Measurements from ENCODE around the gene VTI1A.

Gene VTI1A

DNA sequence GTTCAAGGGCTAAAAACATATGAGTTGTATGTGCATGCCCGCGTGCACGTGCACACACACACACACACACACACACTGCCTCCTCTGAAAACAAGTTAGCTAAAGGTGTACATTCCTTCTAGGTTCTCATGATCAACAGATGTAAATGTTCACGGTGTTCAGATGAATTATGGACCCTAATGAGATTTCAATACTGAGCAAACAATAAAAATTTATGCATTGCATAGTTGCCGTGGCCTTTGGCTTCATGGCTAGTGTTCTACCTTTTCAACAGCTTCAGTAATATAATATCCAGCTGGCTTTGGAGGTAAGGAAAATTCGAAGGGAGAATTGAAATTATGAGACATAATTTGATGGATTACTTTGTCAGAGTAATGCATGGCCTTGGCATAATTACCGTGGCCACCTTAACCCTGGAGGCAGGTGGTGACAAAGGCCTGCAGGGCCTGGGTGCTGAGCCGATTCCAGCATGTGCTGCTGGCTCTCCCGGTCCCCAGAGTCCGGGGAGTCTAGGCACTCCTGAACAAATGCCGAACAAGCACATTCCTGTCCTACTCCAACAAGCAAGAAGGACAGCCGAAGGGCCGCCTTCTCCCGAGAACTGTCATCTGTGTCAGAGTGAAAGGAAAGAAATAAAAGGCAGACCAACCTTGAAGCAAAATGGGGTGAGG, 336.5 kb downstream of the VTI1A start:
- no peak for DNase-seq (ENCODE audit: low read depth in 3 of 3)

- DNase-seq (ENCODE audit: low read depth in 3 of 3) = no peak
Measured at GRCh38 chr10:112784022-112784461, 337.0 kb downstream of the VTI1A start.

GRCh38 chr10:112785089-112785488, 338.1 kb downstream of the VTI1A start:
- DNase-seq (ENCODE audit: low read depth in 3 of 3) = no peak

DNA sequence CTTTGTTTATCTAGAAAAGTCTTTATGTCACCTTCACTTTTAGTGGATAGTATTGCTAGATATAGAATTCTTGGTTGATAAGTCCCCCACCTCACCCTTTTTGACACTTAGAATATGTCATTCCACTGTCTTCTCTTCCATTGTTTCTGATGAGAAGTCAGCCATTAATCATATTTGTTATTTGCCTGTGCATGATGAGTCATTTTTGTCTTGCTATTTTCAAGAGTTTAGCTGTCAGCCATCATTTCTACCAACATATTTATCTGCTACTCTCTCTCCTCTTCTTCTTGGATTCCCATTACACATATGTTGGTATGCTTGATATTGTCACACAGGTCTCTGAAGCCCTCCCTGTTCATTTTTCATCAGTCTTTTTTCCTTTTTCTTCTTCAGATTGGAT, 342.2 kb downstream of the VTI1A start:
- DNase-seq (ENCODE audit: low read depth in 3 of 3) = no peak

- no peak for DNase-seq (ENCODE audit: low read depth in 3 of 3)
Measured at GRCh38 chr10:112790030-112790429, 343.0 kb downstream of the VTI1A start.

- DNase-seq (ENCODE audit: low read depth in 3 of 3) = no peak
Measured at GRCh38 chr10:112790921-112791320, 343.9 kb downstream of the VTI1A start.

GRCh38 chr10:112791447-112791846, 344.4 kb downstream of the VTI1A start:
- no peak for DNase-seq (ENCODE audit: low read depth in 3 of 3)

- DNase-seq (ENCODE audit: low read depth in 3 of 3) = no peak
Measured at GRCh38 chr10:112792487-112793201, 345.6 kb downstream of the VTI1A start.

DNA sequence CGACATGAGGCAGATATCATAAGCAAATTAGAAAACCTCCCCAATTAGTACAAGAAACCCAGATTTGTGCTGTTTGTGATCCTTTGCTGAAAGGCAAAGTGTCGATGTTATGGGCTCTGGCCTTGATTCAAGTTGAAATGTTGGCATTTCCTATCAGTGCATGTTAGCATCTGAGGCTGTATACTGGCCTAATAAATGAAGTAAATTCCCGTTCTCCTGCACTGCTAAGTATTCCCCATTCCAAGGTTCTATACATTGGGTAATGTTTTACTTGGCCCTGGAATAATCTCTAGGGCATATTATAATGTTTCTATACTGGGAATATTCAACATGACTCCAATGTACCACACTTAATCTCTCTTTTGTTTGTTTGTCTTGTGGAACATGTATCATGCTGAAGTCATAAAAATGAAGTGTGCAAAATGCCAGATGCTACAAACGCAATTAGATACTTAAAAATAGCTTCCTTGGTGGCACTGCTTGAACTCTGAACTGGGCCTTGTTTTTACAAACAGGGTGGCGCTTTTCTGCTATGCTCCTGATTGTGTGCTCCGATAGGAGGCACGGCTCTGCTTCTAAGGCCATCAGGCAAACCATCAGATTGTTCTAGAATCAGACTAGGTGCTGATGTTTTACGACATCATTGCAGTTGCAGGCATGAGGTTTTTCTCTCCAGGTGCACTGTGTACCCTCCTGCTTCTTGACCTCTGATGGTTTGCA, 346.3 kb downstream of the VTI1A start:
- no peak for DNase-seq (ENCODE audit: low read depth in 3 of 3)

DNA sequence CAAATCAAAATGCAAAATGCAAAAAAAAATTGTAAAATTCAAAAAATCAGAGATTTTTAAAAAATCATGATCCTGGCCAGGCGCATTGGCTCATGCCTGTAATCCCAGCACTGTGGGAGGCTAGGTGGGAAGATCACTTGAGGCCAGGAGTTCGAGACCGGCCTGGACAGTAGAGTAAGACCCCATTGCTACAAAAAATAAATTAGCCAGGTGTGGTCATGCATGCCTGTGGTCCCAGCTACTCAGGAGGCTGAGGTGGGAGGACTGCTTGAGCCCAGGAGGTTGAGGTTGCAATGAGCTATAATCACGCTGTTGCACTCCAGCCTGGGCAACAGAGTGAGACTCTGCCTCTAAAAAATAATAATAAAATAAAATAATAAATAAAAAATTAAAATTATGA, 347.2 kb downstream of the VTI1A start:
- DNase-seq (ENCODE audit: low read depth in 3 of 3) = no peak

- no peak for DNase-seq (ENCODE audit: low read depth in 3 of 3)
Measured at GRCh38 chr10:112795067-112795466, 348.1 kb downstream of the VTI1A start.

GRCh38 chr10:112797197-112797596, 350.2 kb downstream of the VTI1A start:
- DNase-seq (ENCODE audit: low read depth in 3 of 3) = no peak

DNA sequence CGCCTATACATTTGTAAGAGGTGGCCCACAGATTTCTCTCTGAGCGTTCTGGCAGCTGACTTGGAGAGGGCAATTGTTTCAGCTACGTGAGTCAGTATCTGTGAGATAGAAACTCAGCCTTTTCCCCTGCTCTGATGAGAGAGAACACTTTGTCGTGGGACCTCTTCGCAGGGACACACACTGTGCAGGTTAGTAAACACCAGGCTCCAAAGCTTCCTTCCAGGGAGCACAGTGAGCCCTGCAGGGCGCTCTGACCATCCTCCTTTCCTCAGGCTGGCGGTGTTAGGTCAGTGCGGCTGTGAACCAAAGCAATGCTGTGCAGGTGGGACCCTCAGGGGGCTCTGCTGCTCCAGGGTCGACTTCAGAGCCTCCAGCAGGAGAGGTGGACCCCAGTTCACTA, 350.8 kb downstream of the VTI1A start:
- DNase-seq (ENCODE audit: low read depth in 3 of 3) = no peak

GRCh38 chr10:112799038-112799437, 352.0 kb downstream of the VTI1A start:
- no peak for DNase-seq (ENCODE audit: low read depth in 3 of 3)

DNA sequence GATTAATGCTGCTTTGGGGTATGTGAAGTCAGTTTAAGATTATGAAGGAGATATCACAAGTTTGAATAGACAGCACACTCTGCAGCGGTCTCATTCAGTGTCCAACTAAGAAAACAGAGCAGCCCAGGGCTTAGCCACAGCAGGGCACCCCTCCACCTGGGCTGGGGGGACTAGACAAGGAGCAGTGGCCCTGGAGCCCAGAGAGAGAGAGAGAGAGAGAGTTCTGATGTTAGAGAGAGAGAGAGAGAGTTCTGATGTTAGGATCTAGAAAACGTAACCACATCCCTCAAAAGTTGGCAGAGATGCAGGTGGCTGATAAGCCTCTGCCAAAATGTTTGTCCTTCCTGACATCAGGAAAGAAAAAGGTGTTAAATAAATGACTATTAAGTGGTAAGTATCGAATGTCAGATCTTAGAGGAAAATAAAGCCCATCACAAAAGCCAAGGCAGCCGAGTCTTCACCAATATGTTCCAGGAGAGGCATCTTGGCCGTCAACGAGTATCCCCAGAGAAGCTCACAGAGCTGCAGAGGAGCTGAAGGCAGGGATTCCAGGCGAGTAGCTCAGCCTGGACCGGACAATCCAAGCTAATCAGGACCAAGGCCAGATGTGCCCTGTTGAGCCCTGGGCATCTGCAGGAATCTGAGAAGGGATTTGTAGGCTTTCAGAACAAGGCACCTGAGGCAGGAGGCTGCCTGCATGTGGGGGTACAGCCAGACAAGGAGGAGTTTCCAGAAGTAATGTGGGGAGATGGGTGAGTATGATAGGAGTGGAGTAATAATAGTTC, 352.9 kb downstream of the VTI1A start:
- DNase-seq (ENCODE audit: low read depth in 3 of 3) = no peak

GRCh38 chr10:112801004-112801403, 354.0 kb downstream of the VTI1A start:
- no peak for DNase-seq (ENCODE audit: low read depth in 3 of 3)

- DNase-seq (ENCODE audit: low read depth in 3 of 3) = no peak
Measured at GRCh38 chr10:112801748-112802147, 354.7 kb downstream of the VTI1A start.

DNA sequence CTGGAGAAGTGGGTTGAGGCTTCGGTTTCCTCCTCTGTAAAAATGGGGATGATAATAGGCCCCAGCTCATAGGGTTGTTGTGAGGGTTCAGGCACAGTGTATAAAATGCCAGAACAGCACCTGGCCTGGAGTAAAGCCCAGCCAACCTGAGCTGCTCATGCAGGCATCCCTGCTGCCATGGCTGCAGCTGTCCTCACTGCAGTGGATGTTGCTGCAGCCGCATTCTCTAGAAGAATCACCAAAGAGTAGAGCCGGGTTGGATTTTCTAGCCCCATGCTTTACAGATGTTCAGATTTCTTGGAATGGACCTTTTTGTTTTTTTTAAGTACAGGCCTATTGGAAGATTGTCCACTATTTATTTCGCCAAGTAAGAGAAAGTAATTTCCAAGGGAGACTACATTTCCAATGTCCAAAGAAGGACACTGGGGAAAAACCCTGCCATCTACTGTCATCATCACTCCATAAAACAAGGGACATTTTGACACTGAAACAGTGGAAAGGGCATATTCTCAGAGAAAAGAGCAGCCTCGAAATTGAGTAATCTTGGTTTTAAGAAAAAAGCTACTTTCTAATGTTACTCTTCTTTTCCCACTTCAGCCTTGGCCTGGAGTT, 355.5 kb downstream of the VTI1A start:
- DNase-seq (ENCODE audit: low read depth in 3 of 3) = no peak

- no peak for DNase-seq (ENCODE audit: low read depth in 3 of 3)
Measured at GRCh38 chr10:112803961-112804401, 357.0 kb downstream of the VTI1A start.

- no peak for DNase-seq (ENCODE audit: low read depth in 3 of 3)
Measured at GRCh38 chr10:112805254-112805590, 358.2 kb downstream of the VTI1A start.

DNA sequence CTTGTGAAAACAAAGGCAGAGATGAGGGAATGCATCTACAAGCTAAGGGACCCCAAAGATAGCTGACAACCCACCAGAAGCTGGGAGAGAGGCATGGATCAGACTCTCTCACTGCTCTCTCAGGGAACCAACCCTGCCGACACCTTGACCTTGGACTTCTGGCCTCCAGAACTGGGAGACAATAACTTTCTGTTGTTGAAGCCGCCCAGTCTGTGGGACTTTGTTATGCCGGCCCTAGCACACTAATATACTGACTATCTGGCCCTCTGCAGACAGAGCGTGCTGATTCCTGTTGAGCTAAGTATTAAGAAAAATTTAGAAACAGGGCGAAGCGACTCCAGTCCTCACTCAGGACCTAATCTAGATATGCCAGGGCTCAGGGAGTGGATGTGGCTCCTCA, 358.7 kb downstream of the VTI1A start:
- DNase-seq (ENCODE audit: low read depth in 3 of 3) = no peak

DNA sequence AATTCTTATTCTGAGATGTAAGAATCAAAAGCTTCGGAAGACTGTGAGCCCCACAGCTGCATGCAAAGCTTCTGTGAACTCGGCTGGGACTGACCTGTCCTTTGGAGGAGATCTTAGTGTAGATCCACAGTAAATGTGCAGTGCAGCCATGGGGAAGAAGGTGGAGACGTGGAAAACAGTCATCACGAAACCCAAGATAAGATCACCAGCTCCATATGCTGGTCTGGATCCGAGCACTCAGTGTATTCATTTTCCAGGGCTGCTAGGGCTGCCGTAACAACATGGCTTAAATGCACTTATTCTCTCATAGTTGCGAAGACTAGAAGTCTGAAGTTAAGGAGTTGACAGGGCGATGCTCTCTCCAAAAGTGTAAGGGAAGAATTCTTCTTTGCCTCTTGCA, 360.0 kb downstream of the VTI1A start:
- no peak for DNase-seq (ENCODE audit: low read depth in 3 of 3)
